GM12891 (cell line): ENCODE results near the gene NEDD9.

Experiments
- PAX5 ChIP-seq: IDR thresholded peaks from 2 replicates; pipeline ENCODE4 v1.6.1; 2011; ENCODE audit warnings: low read length, moderate library complexity, mild to moderate bottlenecking; ENCODE audit not compliant: insufficient read depth, severe bottlenecking
- POLR2A ChIP-seq: IDR thresholded peaks from 2 replicates; pipeline ENCODE4 v1.6.1; 2011; ENCODE audit warnings: low read depth, low read length, control low read depth
- POLR2AphosphoS5 ChIP-seq: IDR thresholded peaks from 2 replicates; pipeline ENCODE4 v1.6.1; 2011; ENCODE audit warnings: low read depth, low read length, control low read depth
- POU2F2 ChIP-seq: IDR thresholded peaks from 2 replicates; pipeline ENCODE4 v1.6.1; 2011; ENCODE audit warnings: low read depth, mild to moderate bottlenecking, control low read depth, low read length, moderate library complexity
- SPI1 ChIP-seq: IDR thresholded peaks from 2 replicates; pipeline ENCODE4 v1.6.1; 2011; ENCODE audit warnings: low read depth, low read length, control low read depth
- TAF1 ChIP-seq: IDR thresholded peaks from 2 replicates; pipeline ENCODE4 v1.6.1; 2011; ENCODE audit warnings: low read depth, low read length, control low read depth

DNA sequence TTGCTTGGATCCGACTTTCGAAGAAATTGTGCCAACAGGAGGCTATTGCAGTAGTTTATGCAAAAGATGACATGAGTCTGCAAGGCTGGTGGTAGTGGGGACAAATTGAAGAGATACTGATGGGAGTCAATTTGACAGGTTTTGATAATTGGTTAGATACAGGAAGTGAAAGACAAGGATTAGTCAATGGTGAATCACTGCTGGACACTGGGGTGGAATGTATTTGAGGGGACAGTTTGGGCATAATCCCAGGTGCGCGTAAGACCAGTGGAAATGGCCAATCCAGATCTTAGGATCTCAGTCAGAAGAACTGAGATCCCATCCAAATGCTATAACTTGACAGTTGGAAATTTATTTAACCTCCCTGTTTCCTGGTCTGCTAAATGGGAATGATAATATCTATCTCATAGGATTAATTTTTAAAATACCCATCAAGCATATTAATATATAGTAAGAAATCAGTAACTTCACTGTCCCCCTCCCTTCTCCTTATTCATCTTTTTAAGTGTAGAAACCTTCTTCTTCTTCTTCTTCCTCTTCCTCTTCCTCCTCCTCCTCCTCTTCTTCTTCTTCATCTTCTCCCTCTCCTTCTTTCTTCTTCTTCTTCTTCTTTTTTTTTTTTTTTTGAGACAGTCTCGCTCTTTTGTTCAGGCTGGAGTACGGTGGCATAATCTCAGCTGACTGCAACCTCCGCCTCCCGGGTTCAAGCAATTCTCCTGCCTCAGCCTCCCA lies 90.0 kb downstream of the NEDD9 start:
- TF ChIP-seq POLR2A (no peak), POLR2AphosphoS5 (no peak), TAF1 (no peak), PAX5 (no peak), SPI1 (peak; percentile 69), POU2F2 (no peak)
